GM19397 (cell line): ENCODE data around the gene HTT-AS.
"Not testable (repeated sequence)": the region's sequence is repeated elsewhere in the genome, so short reads cannot be mapped to it uniquely, and the experiment has no call there.

Experiments used
- ATAC-seq: cut with Tn5 transposase; IDR thresholded peaks from one replicate; pipeline ENCODE4 v1.9.1; 2021; ENCODE audit warnings: mild to moderate bottlenecking, moderate library complexity; ENCODE audit not compliant: unreplicated experiment

Gene HTT-AS

GRCh38 chr4:3054169-3054759, 20.1 kb downstream of the HTT-AS start:
- no peak for ATAC-seq

- not testable (repeated sequence) for ATAC-seq
These were observed 23.0 kb downstream of the HTT-AS start for GRCh38 chr4:3051141-3051897.

- ATAC-seq: peak; percentile 89
These were observed 26.7 kb downstream of the HTT-AS start for GRCh38 chr4:3047464-3048286.

GRCh38 chr4:3046623-3047022, 27.7 kb downstream of the HTT-AS start:
- no peak for ATAC-seq

GRCh38 chr4:3046162-3046561, 28.2 kb downstream of the HTT-AS start:
- no peak for ATAC-seq

- ATAC-seq: no peak
These were observed 29.2 kb downstream of the HTT-AS start for GRCh38 chr4:3044870-3045819.

- ATAC-seq: no peak
These were observed 30.9 kb downstream of the HTT-AS start for GRCh38 chr4:3043282-3044020.

GRCh38 chr4:3042226-3042625, 32.1 kb downstream of the HTT-AS start:
- ATAC-seq: no peak

GRCh38 chr4:3041192-3042142, 32.9 kb downstream of the HTT-AS start:
- ATAC-seq: no peak

- no peak for ATAC-seq
These were observed 33.7 kb downstream of the HTT-AS start for GRCh38 chr4:3040452-3041191.

GRCh38 chr4:3039706-3040366, 34.5 kb downstream of the HTT-AS start:
- ATAC-seq: no peak

GRCh38 chr4:3037957-3038461, 36.3 kb downstream of the HTT-AS start:
- ATAC-seq: no peak

GRCh38 chr4:3036131-3036952, 38.0 kb downstream of the HTT-AS start:
- no peak for ATAC-seq

- ATAC-seq: no peak
These were observed 38.7 kb downstream of the HTT-AS start for GRCh38 chr4:3035674-3036073.

GRCh38 chr4:3035249-3035648, 39.1 kb downstream of the HTT-AS start:
- ATAC-seq: no peak

GRCh38 chr4:3034231-3034630, 40.1 kb downstream of the HTT-AS start:
- ATAC-seq: no peak
